ENCODE measurements around the gene ACSF3.

- TF ChIP-seq CTCF (IDR thresholded peaks at IDR 0.05; ENCODE audit: poor library complexity, severe bottlenecking) (no peak), EP300 (conservative IDR thresholded peaks at IDR 0.05; ENCODE audit: poor library complexity, severe bottlenecking) (no peak)
Measured at GRCh38 chr16:89134269-89134668, 40.6 kb downstream of the ACSF3 start.

All from neural cell (in vitro differentiated cells).